NAMALWA (cell line): ENCODE measurements around the gene PRDX2.

ENCODE experiments used
- DNase-seq: peaks from one replicate; pipeline ENCODE4 v3.0.0-alpha.2; 2015; ENCODE audit warnings: low spot score

PRDX2 gene

GRCh38 chr19:12779162-12779993 lies 22.2 kb downstream of the PRDX2 start:
- no peak for DNase-seq

GRCh38 chr19:12778905-12779161 lies 22.8 kb downstream of the PRDX2 start:
- no peak for DNase-seq

- peak; percentile 50 for DNase-seq
These were observed 23.3 kb downstream of the PRDX2 start for GRCh38 chr19:12778017-12778904.

- peak; percentile 84 for DNase-seq
These were observed 24.2 kb downstream of the PRDX2 start for GRCh38 chr19:12777217-12778016.

GRCh38 chr19:12774588-12775555 lies 26.7 kb downstream of the PRDX2 start, which contains the start of gene HOOK2:
HOOK2 (minus strand) TSS chr19:12775552; CDS start chr19:12775449, 103 bp downstream.
- DNase-seq, result no peak

DNA sequence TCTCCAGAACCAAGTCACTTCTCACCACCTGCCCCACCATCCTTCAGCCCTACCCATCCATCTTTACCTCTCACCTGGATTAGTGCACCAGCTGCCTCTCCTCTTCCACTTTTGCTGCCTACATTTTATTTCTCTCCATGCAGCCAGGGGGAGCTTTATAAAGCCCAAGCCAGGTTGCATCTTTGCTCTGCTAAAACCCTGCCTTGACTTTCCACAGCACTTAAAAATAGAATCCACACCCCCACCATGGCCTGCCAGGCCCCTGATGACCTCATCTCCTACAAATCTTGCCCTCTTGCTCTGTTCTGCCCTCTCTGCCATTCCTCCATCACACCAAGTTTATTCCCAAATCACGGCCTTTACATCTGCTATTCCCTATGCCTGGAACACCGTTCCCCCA lies 28.0 kb downstream of the PRDX2 start:
- peak; percentile 68 for DNase-seq

GRCh38 chr19:12772323-12772722 lies 29.3 kb downstream of the PRDX2 start:
- DNase-seq, result no peak

GRCh38 chr19:12770922-12771321 lies 30.7 kb downstream of the PRDX2 start:
- no peak for DNase-seq

- DNase-seq, result peak; percentile 76
These were observed 31.9 kb downstream of the PRDX2 start for GRCh38 chr19:12769689-12770088.

DNA sequence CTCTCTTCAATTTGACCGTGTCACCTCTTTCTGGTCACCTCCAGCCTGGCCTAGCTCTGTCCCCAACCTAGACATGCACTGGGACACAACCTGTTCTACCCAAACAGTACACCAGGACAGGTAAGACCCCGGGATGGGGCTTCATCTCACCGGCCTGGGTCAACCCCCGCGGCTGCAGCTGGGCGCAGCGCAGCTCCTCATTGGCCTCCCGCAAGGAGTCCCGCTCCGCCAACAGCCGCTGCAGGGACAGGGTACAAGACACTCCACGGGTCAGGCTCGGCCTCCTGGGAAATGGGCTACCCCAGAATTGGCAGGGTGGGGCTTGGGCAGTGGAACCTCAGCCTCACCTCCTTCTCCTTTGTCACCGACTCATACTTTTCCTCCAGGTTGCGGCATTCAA lies 33.9 kb downstream of the PRDX2 start:
- DNase-seq, result no peak

DNA sequence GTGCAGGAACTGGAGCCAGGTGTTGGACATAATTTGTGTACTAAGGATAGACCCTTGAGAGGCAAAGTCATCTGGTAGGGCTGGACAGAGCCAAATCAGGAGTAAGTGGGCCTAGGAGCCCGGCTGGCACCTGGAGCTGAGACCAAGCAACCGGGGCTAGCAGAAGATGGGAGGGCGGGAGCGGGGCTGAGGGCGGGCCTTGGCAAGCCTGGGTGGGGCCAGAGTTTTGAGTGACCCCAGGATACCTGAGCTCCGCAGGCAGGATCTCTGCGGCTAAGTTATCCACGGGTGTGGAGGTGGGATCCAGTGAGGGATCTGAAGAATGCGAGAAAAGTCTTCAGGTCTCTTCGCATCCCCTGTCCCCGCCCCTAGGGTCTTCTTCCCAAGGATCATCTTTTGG lies 34.5 kb downstream of the PRDX2 start:
- no peak for DNase-seq

GRCh38 chr19:12766051-12766521 lies 35.5 kb downstream of the PRDX2 start:
- peak; percentile 69 for DNase-seq

GRCh38 chr19:12764698-12765097 lies 36.9 kb downstream of the PRDX2 start:
- no peak for DNase-seq

DNA sequence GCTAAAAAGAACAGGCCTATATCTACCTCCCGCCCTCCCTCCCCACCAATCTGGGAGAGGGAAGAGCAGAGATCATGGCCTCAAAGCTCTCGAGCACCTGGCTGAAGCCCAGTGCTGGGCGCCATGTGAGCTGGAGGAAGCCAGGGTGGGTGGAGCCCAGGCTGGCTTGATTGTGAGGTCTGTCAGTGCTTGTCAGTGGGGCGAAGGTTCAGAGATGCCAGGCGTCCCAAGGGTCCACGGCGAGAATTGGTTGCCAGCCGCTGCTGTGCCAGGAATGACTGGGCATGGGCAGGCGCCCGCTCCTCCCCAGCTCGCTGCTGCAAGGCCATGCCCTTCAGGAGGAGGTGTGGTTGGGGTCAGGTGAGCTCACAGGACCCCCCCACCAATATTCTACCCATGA lies 38.5 kb downstream of the PRDX2 start:
- no peak for DNase-seq

- DNase-seq, result no peak
These were observed 41.9 kb downstream of the PRDX2 start for GRCh38 chr19:12759686-12760085.

- peak; percentile 72 for DNase-seq
These were observed 43.9 kb downstream of the PRDX2 start for GRCh38 chr19:12757544-12758274.

DNA sequence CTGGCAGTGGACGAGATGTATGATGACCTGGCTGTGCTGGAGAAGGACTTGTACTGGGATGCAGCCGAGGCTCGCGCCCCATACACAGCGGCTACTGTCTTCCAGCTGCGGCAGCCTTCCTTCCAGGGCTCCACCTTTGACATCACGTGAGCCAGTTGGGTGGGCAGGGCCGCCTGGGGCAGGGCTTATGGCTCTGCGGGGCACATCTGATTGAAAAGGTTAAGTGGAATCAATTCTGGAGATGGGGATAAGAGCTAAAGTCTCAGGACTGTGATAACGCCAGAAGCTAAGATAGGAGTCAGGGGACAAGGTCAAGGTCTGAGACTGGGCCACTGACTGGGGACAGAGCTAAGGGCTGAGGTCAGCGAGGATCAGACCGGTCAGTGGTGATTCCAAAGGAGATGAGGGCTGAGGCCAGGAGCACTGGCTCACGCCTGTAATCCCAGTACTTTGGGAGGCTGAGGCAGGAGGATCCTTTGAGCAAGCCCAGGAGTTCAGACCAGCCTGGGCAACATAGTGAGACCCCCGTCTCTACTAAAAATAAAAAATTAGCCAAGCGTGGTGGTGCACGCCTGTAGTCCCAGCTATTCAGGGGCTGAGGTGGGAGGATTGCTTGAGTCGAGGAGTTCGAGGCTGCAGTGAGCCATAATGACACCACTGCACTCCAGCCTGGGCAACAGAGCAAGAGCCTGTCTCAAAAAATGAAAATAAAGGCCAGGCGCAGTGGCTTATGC lies 45.3 kb downstream of the PRDX2 start:
- DNase-seq, result no peak

DNA sequence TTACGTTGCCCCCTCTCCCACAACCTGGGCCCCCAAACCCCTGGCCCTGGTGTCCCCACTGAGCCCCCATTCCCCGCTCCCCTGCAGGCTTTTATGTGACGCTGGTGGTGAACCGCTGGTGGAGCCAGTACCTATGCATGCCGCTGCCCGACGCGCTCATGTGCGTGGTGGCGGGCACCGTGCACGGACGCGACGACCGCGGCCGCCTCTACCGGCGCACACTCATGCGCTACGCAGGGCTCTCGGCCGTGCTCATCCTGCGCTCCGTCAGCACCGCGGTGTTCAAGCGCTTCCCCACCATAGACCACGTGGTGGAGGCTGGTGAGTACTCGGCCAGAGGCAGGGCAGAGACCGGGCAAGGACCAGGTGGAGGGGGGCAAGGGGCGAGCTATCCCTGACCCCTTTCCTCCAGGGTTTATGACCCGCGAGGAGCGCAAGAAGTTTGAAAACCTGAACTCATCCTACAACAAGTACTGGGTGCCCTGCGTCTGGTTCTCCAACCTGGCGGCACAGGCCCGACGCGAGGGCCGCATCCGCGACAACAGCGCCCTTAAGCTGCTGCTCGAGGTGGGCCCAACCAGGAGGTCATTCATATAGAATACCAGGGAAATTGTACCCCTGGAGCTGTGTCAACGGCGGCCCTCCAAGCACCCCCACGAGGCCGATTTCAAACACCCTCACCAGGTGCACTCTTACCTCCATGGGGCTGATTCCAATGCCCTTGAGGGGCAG lies 47.0 kb downstream of the PRDX2 start:
- DNase-seq, result no peak
